H9 (cell line): ENCODE data around the gene SLC35F6. TPM values are rescaled to one million over a fixed set of nuclear protein-coding genes. Genes with fewer than 3 reads are reported as not detected.

Source experiments
- DNase-seq: peaks from one replicate; pipeline ENCODE4 v3.0.0-alpha.2; 2017
- H2AFZ ChIP-seq: one replicate; pipeline ENCODE4 v1.6.1; 2013; ENCODE audit warnings: mild to moderate bottlenecking, low read length, control low read depth, moderate library complexity
- H2AK5ac ChIP-seq: 2 replicates; pipeline ENCODE4 v1.6.1; 2013; ENCODE audit warnings: low read length, control low read depth, mixed read lengths; ENCODE audit not compliant: insufficient read length
- H2BK120ac ChIP-seq: one replicate; pipeline ENCODE4 v1.6.1; 2013; ENCODE audit warnings: low read depth, mild to moderate bottlenecking, low read length, control low read depth, inconsistent platforms; ENCODE audit not compliant: poor library complexity, severe bottlenecking
- H2BK12ac ChIP-seq: 2 replicates; pipeline ENCODE4 v1.6.1; 2013; ENCODE audit warnings: low read length, control low read depth, mixed read lengths, low read depth; ENCODE audit not compliant: insufficient read length
- H2BK15ac ChIP-seq: 2 replicates; pipeline ENCODE4 v1.6.1; 2013; ENCODE audit warnings: low read depth, low read length, control low read depth
- H2BK20ac ChIP-seq: one replicate; pipeline ENCODE4 v1.6.1; 2013; ENCODE audit warnings: low read depth, mild to moderate bottlenecking, low read length, control low read depth, inconsistent platforms; ENCODE audit not compliant: poor library complexity, severe bottlenecking
- H2BK5ac ChIP-seq: 2 replicates; pipeline ENCODE4 v1.6.1; 2013; ENCODE audit warnings: low read length, control low read depth, mixed read lengths; ENCODE audit not compliant: insufficient read length
- H3K14ac ChIP-seq: 2 replicates; pipeline ENCODE4 v1.6.1; 2013; ENCODE audit warnings: low read length, control low read depth; ENCODE audit not compliant: insufficient read depth
- H3K18ac ChIP-seq: 2 replicates; pipeline ENCODE4 v1.6.1; 2013; ENCODE audit warnings: low read depth, mild to moderate bottlenecking, mixed read lengths, low read length, control low read depth; ENCODE audit not compliant: insufficient read length
- H3K23ac ChIP-seq: 2 replicates; pipeline ENCODE4 v1.6.1; 2013; ENCODE audit warnings: low read length, control low read depth, mixed read lengths, low read depth; ENCODE audit not compliant: insufficient read length
- H3K23me2 ChIP-seq: 2 replicates; pipeline ENCODE4 v1.6.1; 2013; ENCODE audit warnings: low read depth, mild to moderate bottlenecking, mixed read lengths, low read length, control low read depth; ENCODE audit not compliant: insufficient read length, poor library complexity, severe bottlenecking
- H3K27ac ChIP-seq: 2 replicates; pipeline ENCODE4 v1.5.1; 2013; ENCODE audit warnings: low read length, control low read depth, mixed read lengths, low read depth; ENCODE audit not compliant: insufficient read length
- H3K27me3 ChIP-seq: 2 replicates; pipeline ENCODE4 v1.6.1; 2013; ENCODE audit warnings: low read length, control low read depth, inconsistent platforms; ENCODE audit not compliant: insufficient read depth
- H3K4ac ChIP-seq: 2 replicates; pipeline ENCODE4 v1.6.1; 2013; ENCODE audit warnings: low read depth, mild to moderate bottlenecking, control low read depth, inconsistent platforms, low read length, moderate library complexity
- H3K4me1 ChIP-seq: 2 replicates; pipeline ENCODE4 v1.6.1; 2013; ENCODE audit warnings: low read length, control low read depth, inconsistent platforms; ENCODE audit not compliant: insufficient read depth
- H3K4me2 ChIP-seq: 2 replicates; pipeline ENCODE4 v1.6.1; 2013; ENCODE audit warnings: low read length, control low read depth, mixed read lengths; ENCODE audit not compliant: insufficient read length, insufficient read depth
- H3K56ac ChIP-seq: 2 replicates; pipeline ENCODE4 v1.6.1; 2013; ENCODE audit warnings: low read depth, mild to moderate bottlenecking, mixed read lengths, low read length, control low read depth; ENCODE audit not compliant: insufficient read length
- H3K79me1 ChIP-seq: 2 replicates; pipeline ENCODE4 v1.6.1; 2013; ENCODE audit warnings: low read depth, mild to moderate bottlenecking, moderate library complexity, low read length, control low read depth, inconsistent platforms; ENCODE audit not compliant: insufficient read depth, poor library complexity, severe bottlenecking
- H3K79me2 ChIP-seq: 2 replicates; pipeline ENCODE4 v1.6.1; 2013; ENCODE audit warnings: low read length, control low read depth, inconsistent platforms; ENCODE audit not compliant: insufficient read depth
- H3K9ac ChIP-seq: 2 replicates; pipeline ENCODE4 v1.6.1; 2013; ENCODE audit warnings: low read length, control low read depth, mixed read lengths; ENCODE audit not compliant: insufficient read length; ENCODE audit errors: extremely low read depth
- H3K9me3 ChIP-seq: one replicate; pipeline ENCODE4 v1.6.1; 2013; ENCODE audit warnings: low read depth, low read length, inconsistent platforms; ENCODE audit not compliant: control insufficient read depth
- H3T11ph ChIP-seq: one replicate; pipeline ENCODE4 v1.6.1; 2013; ENCODE audit warnings: mild to moderate bottlenecking, low read length, control low read depth, inconsistent platforms
- H4K20me1 ChIP-seq: one replicate; pipeline ENCODE4 v1.6.1; 2013; ENCODE audit not compliant: control insufficient read depth, insufficient read length, insufficient read depth
- H4K5ac ChIP-seq: 2 replicates; pipeline ENCODE4 v1.6.1; 2013; ENCODE audit warnings: low read depth, mild to moderate bottlenecking, mixed read lengths, low read length, control low read depth; ENCODE audit not compliant: insufficient read length
- H4K8ac ChIP-seq: replicated peaks from 2 replicates; pipeline ENCODE4 v1.6.1; 2013; ENCODE audit warnings: low read length, control low read depth, mixed read lengths, low read depth; ENCODE audit not compliant: insufficient read length
- H4K91ac ChIP-seq: 2 replicates; pipeline ENCODE4 v1.6.1; 2013; ENCODE audit warnings: low read depth, mild to moderate bottlenecking, moderate library complexity, mixed read lengths, low read length, control low read depth; ENCODE audit not compliant: insufficient read length
- H3K27ac Mint-ChIP-seq, 3 experiments: 2 replicates in 2 of 3; 3 replicates in 1 of 3; pipeline ENCODE4 v1.8.0; 2020 to 2021; ENCODE audit warnings: mixed read lengths in 3 of 3, mild to moderate bottlenecking in 1 of 3, moderate library complexity in 1 of 3
- H3K27me3 Mint-ChIP-seq: 2 replicates; pipeline ENCODE4 v1.8.0; 2021; ENCODE audit warnings: low read depth, mild to moderate bottlenecking, moderate library complexity, mixed read lengths
- H3K36me3 Mint-ChIP-seq, 3 experiments: 2 replicates in 2 of 3; 3 replicates in 1 of 3; pipeline ENCODE4 v1.8.0; 2020 to 2021; ENCODE audit warnings: low read depth in 3 of 3, mixed read lengths in 3 of 3; ENCODE audit not compliant: insufficient read depth in 1 of 3
- H3K4me1 Mint-ChIP-seq, 2 experiments: 2 replicates each; pipeline ENCODE4 v1.8.0; 2020; ENCODE audit warnings: mixed read lengths in 2 of 2
- H3K4me3 Mint-ChIP-seq, 2 experiments: 2 replicates in 1 of 2; 3 replicates in 1 of 2; pipeline ENCODE4 v1.8.0; 2020 to 2021; ENCODE audit warnings: mild to moderate bottlenecking in 2 of 2, mixed read lengths in 2 of 2, moderate library complexity in 1 of 2
- H3K9me3 Mint-ChIP-seq, 2 experiments: 2 replicates in 1 of 2; 3 replicates in 1 of 2; pipeline ENCODE4 v1.8.0; 2020; ENCODE audit warnings: mild to moderate bottlenecking in 2 of 2, mixed read lengths in 2 of 2, moderate library complexity in 1 of 2
- WGBS: extraction: QIAGEN DNeasy Blood & Tissue Kit; methylation state at CpG from one replicate; pipeline ENCODE4 v1.1.7; 2013; ENCODE audit warnings: missing lambda C conversion rate, low lambda C conversion rate, mixed read lengths; ENCODE audit not compliant: insufficient read length; ENCODE audit errors: extremely low coverage; 5-methylcytosine and 5-hydroxymethylcytosine counted together
- total RNA-seq: library from RNA; stranded (reverse); gene quantifications from 2 replicates; pipeline ENCODE4 v1.2.1, GENCODE V29; 2021
- TF ChIP-seq, protein P1 (sequence below): fragments of 200-600 bp; sonication (generic); conservative IDR thresholded peaks from 3 replicates; pipeline ENCODE4 v1.8.0; 2021; ENCODE audit warnings: antibody characterized with exemption, mild to moderate bottlenecking

Gene SLC35F6
- total RNA-seq, 1 experiment from 2014 or later = 15.7 TPM

DNA sequence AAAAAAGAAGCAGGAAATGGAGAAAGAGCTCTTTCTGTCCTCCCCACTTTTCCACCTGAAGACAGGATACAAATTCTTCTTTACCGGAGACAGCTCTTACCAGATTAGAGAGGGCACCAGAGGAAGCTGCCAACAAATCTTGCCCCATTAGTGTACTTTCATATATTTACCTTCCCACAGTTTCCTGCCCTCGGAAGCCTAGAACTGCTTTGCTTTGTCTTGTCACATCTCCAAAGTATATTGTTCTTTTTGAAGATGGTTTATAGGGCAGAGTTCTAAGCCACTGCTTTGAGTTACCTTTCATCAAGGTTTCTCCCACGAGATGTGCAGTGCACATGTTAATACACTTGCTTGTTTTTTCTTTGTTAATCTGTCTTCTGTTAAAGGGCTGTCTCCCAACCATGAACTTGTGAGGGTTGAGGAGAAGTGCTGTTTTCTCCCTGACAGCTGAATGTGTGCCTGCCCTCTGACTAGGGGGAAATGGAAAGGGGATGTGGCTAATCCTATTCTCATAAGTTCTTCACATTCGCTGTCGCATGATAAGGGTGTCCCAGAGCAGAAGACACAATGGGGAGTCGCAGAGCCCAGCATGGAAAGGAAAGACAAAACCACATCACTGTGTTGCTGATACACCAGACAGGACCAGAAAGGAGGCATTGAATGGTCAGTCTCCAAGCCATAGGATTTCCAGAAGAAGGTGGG lies 45.9 kb downstream of the SLC35F6 start:
- H3K4me1 Mint-ChIP-seq = peaks cover 10 to 14% of the 10 kb centered on the region in 2 experiments
- H2BK15ac ChIP-seq = no peak overlapping the region
- no peaks in the 10 kb centered on the region for H3K4me1 ChIP-seq
- no peak overlapping the region for H2AK5ac ChIP-seq
- DNase-seq = no peak
- no peaks in the 10 kb centered on the region for H3K27me3 ChIP-seq
- peaks cover 2% of the 10 kb centered on the region in 2 experiments; a peak in 2 of 5 replicates for H3K9me3 Mint-ChIP-seq
- H2BK5ac ChIP-seq = no peak overlapping the region
- no peaks in the 10 kb centered on the region for H3K79me1 ChIP-seq
- H3K79me2 ChIP-seq = no peaks in the 10 kb centered on the region
- no peak overlapping the region; a peak in 1 of 7 replicates for H3K27ac Mint-ChIP-seq
- H2AFZ ChIP-seq = no peak overlapping the region
- H3T11ph ChIP-seq = no peak overlapping the region
- no peak overlapping the region for H2BK120ac ChIP-seq
- no peak overlapping the region for H2BK12ac ChIP-seq
- no peak overlapping the region for H3K4me2 ChIP-seq
- H3K4ac ChIP-seq = no peak overlapping the region
- TF ChIP-seq, protein P1, sequence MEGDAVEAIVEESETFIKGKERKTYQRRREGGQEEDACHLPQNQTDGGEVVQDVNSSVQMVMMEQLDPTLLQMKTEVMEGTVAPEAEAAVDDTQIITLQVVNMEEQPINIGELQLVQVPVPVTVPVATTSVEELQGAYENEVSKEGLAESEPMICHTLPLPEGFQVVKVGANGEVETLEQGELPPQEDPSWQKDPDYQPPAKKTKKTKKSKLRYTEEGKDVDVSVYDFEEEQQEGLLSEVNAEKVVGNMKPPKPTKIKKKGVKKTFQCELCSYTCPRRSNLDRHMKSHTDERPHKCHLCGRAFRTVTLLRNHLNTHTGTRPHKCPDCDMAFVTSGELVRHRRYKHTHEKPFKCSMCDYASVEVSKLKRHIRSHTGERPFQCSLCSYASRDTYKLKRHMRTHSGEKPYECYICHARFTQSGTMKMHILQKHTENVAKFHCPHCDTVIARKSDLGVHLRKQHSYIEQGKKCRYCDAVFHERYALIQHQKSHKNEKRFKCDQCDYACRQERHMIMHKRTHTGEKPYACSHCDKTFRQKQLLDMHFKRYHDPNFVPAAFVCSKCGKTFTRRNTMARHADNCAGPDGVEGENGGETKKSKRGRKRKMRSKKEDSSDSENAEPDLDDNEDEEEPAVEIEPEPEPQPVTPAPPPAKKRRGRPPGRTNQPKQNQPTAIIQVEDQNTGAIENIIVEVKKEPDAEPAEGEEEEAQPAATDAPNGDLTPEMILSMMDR = no peak
- no peak overlapping the region for H3K56ac ChIP-seq
- H3K36me3 Mint-ChIP-seq = no peaks in the 10 kb centered on the region
- no peak overlapping the region for H3K14ac ChIP-seq
- no peak overlapping the region for H3K9ac ChIP-seq
- H3K9me3 ChIP-seq = no peaks in the 10 kb centered on the region
- H3K23me2 ChIP-seq = no peaks in the 10 kb centered on the region
- H3K4me3 Mint-ChIP-seq = no peak overlapping the region
- H3K27ac ChIP-seq = no peak overlapping the region
- no peak overlapping the region for H4K91ac ChIP-seq
- no CpG with 5 or more reads among the region's 6 CpGs for WGBS
- H4K5ac ChIP-seq = no peak overlapping the region
- peaks cover 12% of the 10 kb centered on the region for H3K27me3 Mint-ChIP-seq
- no peaks in the 10 kb centered on the region for H4K20me1 ChIP-seq
- H3K23ac ChIP-seq = no peak overlapping the region
- no peak overlapping the region for H3K18ac ChIP-seq
- no peak overlapping the region for H4K8ac ChIP-seq
- H2BK20ac ChIP-seq = no peak overlapping the region
